ENCODE data around the gene TP53TG5. TPM values are rescaled to one million over a fixed set of nuclear protein-coding genes. Genes with fewer than 3 reads are reported as not detected.

The TP53TG5 gene
- total RNA-seq, 3 donors from 2014 or later: 1.4 to 2.1 (median 1.6) TPM

DNA sequence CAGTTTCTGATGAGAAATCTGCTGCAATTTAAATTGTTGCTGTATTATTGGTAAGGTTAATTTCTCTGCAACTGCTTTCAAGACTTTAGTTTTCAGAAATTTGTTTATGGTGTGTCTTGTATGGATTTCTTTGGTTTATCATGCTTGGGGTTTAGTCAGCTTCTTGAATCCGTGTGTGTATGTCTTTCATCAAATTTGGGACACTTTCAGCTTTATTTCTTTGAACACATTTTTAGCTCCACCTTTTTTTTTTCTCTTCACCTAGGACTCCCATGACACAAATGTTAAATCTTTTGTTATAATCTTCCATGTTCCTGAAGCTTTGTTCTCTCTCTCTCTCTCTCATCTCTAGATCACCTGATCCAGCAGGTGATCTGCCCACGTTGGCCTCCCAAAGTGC lies 13.4 kb upstream of the TP53TG5 start:
- H3K36me3 ChIP-seq (ENCODE audit: low read depth): no peaks in the 10 kb centered on the region
- TF ChIP-seq, protein P1, sequence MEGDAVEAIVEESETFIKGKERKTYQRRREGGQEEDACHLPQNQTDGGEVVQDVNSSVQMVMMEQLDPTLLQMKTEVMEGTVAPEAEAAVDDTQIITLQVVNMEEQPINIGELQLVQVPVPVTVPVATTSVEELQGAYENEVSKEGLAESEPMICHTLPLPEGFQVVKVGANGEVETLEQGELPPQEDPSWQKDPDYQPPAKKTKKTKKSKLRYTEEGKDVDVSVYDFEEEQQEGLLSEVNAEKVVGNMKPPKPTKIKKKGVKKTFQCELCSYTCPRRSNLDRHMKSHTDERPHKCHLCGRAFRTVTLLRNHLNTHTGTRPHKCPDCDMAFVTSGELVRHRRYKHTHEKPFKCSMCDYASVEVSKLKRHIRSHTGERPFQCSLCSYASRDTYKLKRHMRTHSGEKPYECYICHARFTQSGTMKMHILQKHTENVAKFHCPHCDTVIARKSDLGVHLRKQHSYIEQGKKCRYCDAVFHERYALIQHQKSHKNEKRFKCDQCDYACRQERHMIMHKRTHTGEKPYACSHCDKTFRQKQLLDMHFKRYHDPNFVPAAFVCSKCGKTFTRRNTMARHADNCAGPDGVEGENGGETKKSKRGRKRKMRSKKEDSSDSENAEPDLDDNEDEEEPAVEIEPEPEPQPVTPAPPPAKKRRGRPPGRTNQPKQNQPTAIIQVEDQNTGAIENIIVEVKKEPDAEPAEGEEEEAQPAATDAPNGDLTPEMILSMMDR (IDR thresholded peaks at IDR 0.05): no peak
- H3K9me3 ChIP-seq: no peaks in the 10 kb centered on the region
- intact Hi-C loops (cut with DNase I, micrococcal nuclease): no loop called here
- H3K4me1 ChIP-seq (ENCODE audit: low read depth): no peaks in the 10 kb centered on the region
- H3K4me3 ChIP-seq: no peak overlapping the region
- ATAC-seq: no peak
- no peak for DNase-seq

DNA sequence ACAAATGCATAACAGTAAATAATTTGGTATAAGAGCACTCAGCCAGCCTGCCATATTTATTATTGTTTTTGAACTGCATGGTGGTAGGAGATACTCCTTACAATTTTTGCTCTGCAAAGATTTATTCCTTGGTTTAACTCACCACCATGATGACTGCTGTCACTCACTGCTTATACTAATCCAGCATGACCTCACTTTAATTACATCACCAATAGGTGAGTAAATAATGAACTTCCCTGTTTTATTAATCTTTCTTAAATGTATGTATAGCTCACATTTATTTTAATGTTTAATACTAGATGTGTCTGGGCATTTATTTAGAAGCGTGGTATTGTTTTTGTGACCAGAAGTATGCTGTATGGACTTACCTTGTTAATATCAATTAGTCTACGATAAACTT lies 12.8 kb upstream of the TP53TG5 start:
- TF ChIP-seq, protein P1 (IDR thresholded peaks at IDR 0.05): no peak
- DNase-seq: no peak
- ATAC-seq: no peak
- intact Hi-C loops (cut with DNase I, micrococcal nuclease): no loop called here
- Histone ChIP-seq H3K4me1 (ENCODE audit: low read depth) (no peaks in the 10 kb centered on the region), H3K4me3 (no peak overlapping the region), H3K36me3 (ENCODE audit: low read depth) (no peaks in the 10 kb centered on the region), H3K9me3 (no peaks in the 10 kb centered on the region)

DNA sequence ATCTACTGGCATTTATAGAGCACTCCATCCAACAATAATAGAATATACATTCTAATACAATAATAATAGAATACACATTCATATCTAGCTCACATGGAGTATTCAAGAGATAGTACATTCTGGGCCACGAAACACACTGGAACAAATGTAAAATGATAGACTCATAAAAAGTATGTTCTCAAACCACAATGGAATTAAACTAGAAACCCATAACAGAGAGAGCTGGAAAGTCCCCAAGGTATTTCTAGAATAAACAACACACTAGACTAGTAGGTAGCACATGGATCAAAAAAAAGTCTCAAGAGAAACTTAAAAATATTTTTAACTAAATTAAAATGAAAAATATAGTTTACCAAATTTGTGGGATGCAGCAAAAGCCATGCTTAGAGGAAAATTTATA lies 9.1 kb upstream of the TP53TG5 start:
- ATAC-seq (no peak), DNase-seq (no peak)
- no peak overlapping the region for H3K4me3 ChIP-seq
- intact Hi-C loops (cut with DNase I, micrococcal nuclease): no loop called here
- H3K4me1 ChIP-seq (ENCODE audit: low read depth): no peaks in the 10 kb centered on the region
- no peaks in the 10 kb centered on the region for H3K9me3 ChIP-seq
- no peaks in the 10 kb centered on the region for H3K36me3 ChIP-seq (ENCODE audit: low read depth)
- TF ChIP-seq, protein P1 (IDR thresholded peaks at IDR 0.05): no peak

DNA sequence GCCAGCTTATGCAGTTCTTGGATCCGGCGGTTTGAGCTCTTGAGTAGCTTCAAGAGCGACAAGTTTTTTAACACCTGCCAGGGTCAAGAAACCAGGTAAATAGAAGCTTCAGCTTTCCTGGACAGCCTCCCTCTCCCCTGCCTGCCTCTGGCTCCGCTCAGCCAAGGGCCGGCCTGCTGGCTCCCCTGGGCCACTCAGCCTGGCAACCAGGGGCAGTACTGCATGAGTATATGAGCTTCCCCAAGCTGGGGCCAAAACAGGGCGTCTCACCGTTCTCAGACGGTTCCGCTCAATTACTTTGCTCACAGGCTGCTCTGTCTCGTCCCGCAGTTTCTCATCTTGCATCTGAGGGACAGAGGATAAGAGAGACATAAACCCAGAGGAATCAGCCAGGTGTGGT lies 856 bp downstream of the TP53TG5 start:
- Histone ChIP-seq H3K9me3 (no peaks in the 10 kb centered on the region), H3K4me1 (ENCODE audit: low read depth) (peaks cover 9% of the 10 kb centered on the region), H3K4me3 (no peak overlapping the region), H3K36me3 (ENCODE audit: low read depth) (no peaks in the 10 kb centered on the region)
- DNase-seq (no peak), ATAC-seq (no peak)
- intact Hi-C loops (cut with DNase I, micrococcal nuclease): no loop called here
- TF ChIP-seq, protein P1 (IDR thresholded peaks at IDR 0.05): no peak

DNA sequence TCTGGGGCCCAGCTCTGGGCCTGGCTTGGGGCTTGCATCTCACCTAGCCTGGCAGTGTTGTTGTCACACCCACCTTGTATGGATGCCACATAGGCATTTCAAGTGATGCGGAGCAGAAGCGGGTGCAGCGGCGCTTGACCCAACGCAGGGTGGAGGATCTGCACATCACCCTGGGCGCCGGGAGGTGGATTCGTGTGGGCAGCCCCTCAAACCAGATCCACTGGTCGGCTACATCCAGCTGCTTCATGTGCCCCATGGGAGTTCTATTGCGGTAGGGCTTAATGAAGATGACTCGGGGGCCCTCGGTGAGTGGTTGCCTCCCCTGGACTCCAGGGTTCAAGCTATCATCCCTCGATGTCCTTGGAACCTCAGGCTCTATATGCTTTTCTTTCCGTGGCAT lies 3.2 kb downstream of the TP53TG5 start:
- Histone ChIP-seq H3K36me3 (ENCODE audit: low read depth) (no peaks in the 10 kb centered on the region), H3K9me3 (no peaks in the 10 kb centered on the region), H3K4me3 (no peak overlapping the region), H3K4me1 (ENCODE audit: low read depth) (peaks cover 9% of the 10 kb centered on the region)
- no peak for DNase-seq
- intact Hi-C loops (cut with DNase I, micrococcal nuclease): loop anchor here in 1 of 2 donors (5.0 kb wide), 1 partner anchor 62 kb away; no protein-coding TSS in a partner anchor
- TF ChIP-seq, protein P1 (IDR thresholded peaks at IDR 0.05): no peak
- ATAC-seq: no peak

DNA sequence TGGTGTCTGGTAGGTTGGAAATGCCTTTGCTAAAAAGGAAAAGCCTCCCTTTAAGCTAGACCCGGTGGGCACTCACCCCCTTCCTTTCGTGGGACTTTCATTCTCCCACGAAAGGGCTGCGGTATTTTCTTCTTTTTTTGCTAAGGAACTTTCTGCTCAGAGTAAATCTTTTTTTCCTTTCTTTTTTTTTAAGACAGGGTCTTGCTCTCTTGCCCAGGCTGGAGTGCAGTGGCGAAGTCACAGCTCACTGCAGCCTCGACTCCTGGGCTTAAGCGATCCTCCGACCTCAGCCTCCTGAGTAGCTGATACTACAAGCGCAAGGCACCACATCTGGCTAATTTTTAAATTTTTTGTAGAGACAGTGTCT lies 4.0 kb downstream of the TP53TG5 start:
- H3K4me3 ChIP-seq: no peak overlapping the region
- DNase-seq: no peak
- no peak for ATAC-seq
- H3K36me3 ChIP-seq (ENCODE audit: low read depth): no peaks in the 10 kb centered on the region
- peaks cover 9% of the 10 kb centered on the region for H3K4me1 ChIP-seq (ENCODE audit: low read depth)
- intact Hi-C loops (cut with DNase I, micrococcal nuclease): loop anchor here in 1 of 2 donors (5.0 kb wide), 1 partner anchor 63 kb away; no protein-coding TSS in a partner anchor
- H3K9me3 ChIP-seq: no peaks in the 10 kb centered on the region
- TF ChIP-seq, protein P1 (IDR thresholded peaks at IDR 0.05): no peak

Measured in mucosa of descending colon (tissue), 3 donors.